Stimulated activated naive CD8-positive, alpha-beta T cell treated with anti-CD3 and anti-CD28 coated beads, Interleukin-15, amount 100 ng/mL, for 72 hours (primary cell): ENCODE data around the gene FAM149B1.

Source experiments
- ATAC-seq: fragments of 150-1000 bp; cut with Tn5 transposase; 2 replicates; pipeline ENCODE4 v1.10.0; 2021; ENCODE audit warnings: mild to moderate bottlenecking, moderate library complexity
- DNase-seq, 2 donors: peaks; one replicate each; pipeline ENCODE4 v3.0.0; 2021 to 2022
- H3K27ac Mint-ChIP-seq, 2 donors: one replicate each; pipeline ENCODE4 v1.8.0; 2022; ENCODE audit warnings: mild to moderate bottlenecking in 2 of 2, mixed read lengths in 2 of 2, moderate library complexity in 2 of 2
- H3K27me3 Mint-ChIP-seq: one replicate; pipeline ENCODE4 v1.8.0; 2022; ENCODE audit warnings: mixed read lengths
- H3K4me1 Mint-ChIP-seq: one replicate; pipeline ENCODE4 v1.8.0; 2022; ENCODE audit warnings: mild to moderate bottlenecking, mixed read lengths
- H3K4me3 Mint-ChIP-seq, 2 donors: one replicate each; pipeline ENCODE4 v1.8.0; 2022; ENCODE audit warnings: mild to moderate bottlenecking in 2 of 2, mixed read lengths in 2 of 2, moderate library complexity in 1 of 2
- H3K9me3 Mint-ChIP-seq, 2 donors: one replicate each; pipeline ENCODE4 v1.8.0; 2022; ENCODE audit warnings: mixed read lengths in 2 of 2

Gene FAM149B1

DNA sequence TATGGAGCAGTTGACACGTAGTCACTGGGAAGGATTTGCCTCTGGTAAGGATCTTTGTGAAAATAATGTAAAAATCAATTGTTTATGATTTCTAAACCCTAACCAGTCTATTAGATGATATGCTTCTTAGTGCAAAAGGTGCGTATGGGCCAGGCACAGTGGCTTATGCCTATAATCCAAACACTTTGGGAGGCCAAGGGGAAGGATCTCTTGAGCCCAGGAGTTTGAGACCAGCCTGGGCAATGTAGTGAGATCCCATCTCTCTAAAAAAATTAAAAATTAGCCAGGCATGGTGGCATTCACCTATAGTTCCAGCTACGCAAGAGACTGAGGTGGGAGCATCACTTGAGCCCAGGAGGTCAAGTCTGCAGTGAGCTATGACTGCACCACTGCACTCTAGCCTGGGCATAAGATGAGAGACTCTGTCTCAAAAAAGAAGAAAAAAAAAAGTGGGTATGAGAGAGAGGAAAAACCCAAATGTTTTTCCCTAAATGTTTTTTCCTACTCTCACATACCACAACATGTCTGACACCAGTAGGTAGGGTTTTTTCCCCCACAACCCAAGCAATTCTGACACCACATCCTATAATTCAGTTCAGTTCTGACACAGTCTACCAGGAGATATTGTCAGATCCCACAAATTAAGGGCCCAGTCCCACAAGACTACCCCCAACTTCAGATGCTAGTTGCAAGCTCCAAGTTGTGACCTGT is 42.6 kb downstream of the FAM149B1 start:
- ATAC-seq = no peak
- no peak overlapping the region for H3K27ac Mint-ChIP-seq
- DNase-seq = no peak
- no peaks in the 10 kb centered on the region for H3K27me3 Mint-ChIP-seq
- H3K9me3 Mint-ChIP-seq = peaks cover 0 to 8% of the 10 kb centered on the region in 2 donors
- H3K4me1 Mint-ChIP-seq = no peaks in the 10 kb centered on the region
- no peak overlapping the region for H3K4me3 Mint-ChIP-seq

DNA sequence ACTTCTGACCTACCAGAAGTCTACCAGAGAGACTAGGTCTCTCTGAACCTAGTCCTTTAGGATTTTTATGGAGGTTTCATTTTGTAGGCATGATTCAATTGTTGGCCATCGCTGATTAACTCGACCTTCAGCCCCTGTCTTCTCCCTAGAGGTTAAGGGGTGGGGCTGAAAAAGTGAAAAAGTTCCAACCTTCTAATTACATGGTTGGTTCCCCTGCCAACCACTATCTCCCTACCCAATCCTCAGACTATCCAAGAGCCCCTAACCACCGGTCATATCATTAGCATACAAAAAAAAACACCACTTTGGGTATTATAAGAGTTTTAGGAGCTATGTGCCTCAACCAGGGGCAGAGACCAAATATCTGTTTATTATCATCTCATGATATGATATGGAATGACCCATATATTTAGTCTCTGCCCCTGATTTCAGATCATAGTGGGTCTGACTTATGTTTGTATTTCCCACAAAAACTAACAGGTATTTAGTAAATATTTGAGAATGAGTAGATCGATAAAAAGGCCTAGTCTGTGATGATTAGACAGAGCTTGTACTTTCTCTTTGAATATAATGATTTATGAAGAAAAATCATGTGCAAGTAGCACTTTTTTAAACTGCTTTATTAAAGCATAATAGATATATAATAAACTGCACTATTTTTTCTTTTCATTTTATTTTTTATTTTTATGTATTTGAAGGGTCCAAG is 43.3 kb downstream of the FAM149B1 start:
- H3K27ac Mint-ChIP-seq = no peak overlapping the region
- H3K9me3 Mint-ChIP-seq = peaks cover 0 to 2% of the 10 kb centered on the region in 2 donors
- no peaks in the 10 kb centered on the region for H3K27me3 Mint-ChIP-seq
- no peaks in the 10 kb centered on the region for H3K4me1 Mint-ChIP-seq
- DNase-seq (no peak), ATAC-seq (no peak)
- no peak overlapping the region for H3K4me3 Mint-ChIP-seq

DNA sequence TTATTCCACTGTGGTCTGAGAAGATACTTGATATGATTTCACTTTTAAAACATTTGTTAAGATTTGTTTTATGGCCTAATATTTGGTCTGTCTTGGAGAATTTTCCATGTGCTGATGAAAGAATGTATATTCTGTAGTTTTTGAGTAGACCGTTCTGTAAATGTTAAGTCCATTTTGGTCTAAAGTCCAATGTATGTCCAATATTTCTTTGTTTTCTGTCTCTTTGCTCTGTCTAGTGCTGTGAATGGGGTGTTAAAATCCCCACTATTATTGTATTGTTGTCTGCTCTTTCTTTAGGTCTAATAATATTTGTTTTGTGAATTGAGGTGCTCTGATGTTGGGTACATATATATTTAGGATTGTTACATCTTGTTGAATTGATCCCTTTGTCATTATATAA is 47.8 kb downstream of the FAM149B1 start:
- ATAC-seq (no peak), DNase-seq (no peak)
- Mint-ChIP-seq H3K27ac (no peak overlapping the region), H3K4me3 (no peak overlapping the region), H3K27me3 (no peaks in the 10 kb centered on the region), H3K9me3 (no peaks in the 10 kb centered on the region), H3K4me1 (no peaks in the 10 kb centered on the region)

DNA sequence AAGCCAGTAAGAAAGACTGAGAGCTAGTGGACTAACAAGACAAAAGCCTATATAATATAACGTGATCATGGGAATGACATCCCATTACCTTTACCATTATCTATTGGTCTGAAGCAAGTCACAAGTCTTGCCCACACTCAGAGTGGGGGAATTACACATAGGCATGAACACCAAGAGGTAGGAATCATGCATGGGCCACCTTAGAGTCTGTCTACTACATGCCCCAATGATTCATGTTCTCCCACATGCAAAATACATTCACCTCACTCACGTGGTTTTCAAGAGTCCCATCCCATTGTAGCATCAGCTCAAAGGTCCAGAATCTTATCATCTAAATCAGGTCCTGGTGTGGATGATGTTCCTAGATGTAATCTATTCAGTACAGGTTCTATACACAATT is 49.7 kb downstream of the FAM149B1 start:
- Mint-ChIP-seq H3K4me1 (no peaks in the 10 kb centered on the region), H3K27me3 (no peaks in the 10 kb centered on the region), H3K27ac (no peak overlapping the region), H3K4me3 (no peak overlapping the region), H3K9me3 (no peaks in the 10 kb centered on the region)
- ATAC-seq (no peak), DNase-seq (no peak)

DNA sequence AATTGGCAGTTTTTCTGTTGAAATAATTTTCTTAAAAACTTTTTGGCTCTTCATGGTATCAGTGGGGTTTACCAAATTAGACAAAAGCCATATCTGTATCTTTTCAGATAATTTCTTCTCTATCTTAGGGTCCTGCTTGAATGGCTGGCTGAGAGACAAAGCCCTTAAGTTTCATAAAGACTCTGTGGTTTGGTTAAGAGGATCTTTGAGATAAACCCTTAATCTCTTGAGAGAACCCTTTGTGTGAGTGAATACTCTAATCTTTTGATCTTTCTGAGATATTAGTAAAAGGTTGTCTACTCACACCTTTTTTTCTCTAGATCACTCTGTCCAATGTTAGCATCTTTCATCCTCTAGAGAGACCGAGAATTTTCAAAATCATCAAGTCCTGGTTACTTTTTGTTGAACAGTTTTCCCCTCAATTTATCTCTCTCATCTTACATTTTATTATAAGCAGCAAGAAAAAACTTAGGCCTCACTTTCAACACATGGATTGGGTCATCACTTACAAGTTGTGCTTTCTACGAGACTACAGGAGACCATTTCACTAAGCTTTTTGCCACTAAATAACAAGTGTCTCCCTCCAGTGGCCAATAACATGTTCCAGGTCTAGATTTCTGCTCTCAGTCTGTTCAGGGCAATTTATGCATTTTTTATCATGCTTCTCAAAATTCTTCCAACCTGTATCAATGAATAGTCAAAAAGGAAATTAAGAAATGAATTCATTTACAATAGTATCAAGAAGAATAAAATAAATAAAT is 50.7 kb downstream of the FAM149B1 start:
- H3K27ac Mint-ChIP-seq = peak overlapping the region in 1 of 2 donors; percentile 29
- no peaks in the 10 kb centered on the region for H3K9me3 Mint-ChIP-seq
- no peak for ATAC-seq
- no peaks in the 10 kb centered on the region for H3K27me3 Mint-ChIP-seq
- H3K4me3 Mint-ChIP-seq = no peak overlapping the region
- no peaks in the 10 kb centered on the region for H3K4me1 Mint-ChIP-seq
- no peak for DNase-seq

DNA sequence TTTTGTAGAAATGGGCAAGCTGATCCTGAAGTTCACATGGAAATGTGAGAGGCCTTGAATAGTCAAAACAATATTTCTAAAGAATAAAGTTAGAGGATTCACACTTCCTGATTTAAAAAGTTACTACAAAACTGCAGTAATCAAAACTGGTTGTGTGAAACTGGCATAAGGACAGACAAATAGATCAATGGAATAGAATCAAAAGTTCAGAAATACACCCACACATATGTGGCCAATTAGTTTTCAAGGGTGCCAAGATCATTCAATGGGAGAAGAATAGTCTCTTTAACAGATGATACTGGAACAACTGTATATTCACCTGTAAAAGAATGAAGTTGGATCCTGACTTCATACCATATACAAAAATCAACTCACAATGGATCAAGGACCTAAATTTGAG is 51.5 kb downstream of the FAM149B1 start:
- no peak for DNase-seq
- ATAC-seq = no peak
- Mint-ChIP-seq H3K4me3 (no peak overlapping the region), H3K9me3 (no peaks in the 10 kb centered on the region), H3K4me1 (no peaks in the 10 kb centered on the region), H3K27ac (no peak overlapping the region), H3K27me3 (no peaks in the 10 kb centered on the region)

DNA sequence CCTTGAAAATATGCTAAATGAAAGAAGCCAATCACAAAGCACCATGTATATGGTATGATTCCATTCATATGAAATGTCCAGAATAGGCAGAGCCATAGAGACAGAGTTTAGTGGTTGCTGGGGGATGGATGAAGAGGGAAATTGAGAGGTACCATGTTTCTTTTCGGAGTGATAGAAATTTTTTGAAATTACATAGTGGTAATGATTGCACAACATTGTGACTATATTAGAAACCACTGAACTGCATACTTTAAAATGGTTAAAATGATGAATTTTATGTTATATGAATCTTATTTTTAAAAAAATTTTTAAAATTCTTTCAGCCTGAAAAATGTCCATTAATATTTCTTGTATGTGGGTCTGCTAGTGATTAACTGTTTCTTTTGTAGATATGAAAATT is 53.1 kb downstream of the FAM149B1 start:
- H3K4me1 Mint-ChIP-seq = no peaks in the 10 kb centered on the region
- DNase-seq = no peak
- no peak overlapping the region for H3K4me3 Mint-ChIP-seq
- H3K27ac Mint-ChIP-seq = no peak overlapping the region
- no peaks in the 10 kb centered on the region for H3K27me3 Mint-ChIP-seq
- H3K9me3 Mint-ChIP-seq = no peaks in the 10 kb centered on the region
- ATAC-seq = no peak

DNA sequence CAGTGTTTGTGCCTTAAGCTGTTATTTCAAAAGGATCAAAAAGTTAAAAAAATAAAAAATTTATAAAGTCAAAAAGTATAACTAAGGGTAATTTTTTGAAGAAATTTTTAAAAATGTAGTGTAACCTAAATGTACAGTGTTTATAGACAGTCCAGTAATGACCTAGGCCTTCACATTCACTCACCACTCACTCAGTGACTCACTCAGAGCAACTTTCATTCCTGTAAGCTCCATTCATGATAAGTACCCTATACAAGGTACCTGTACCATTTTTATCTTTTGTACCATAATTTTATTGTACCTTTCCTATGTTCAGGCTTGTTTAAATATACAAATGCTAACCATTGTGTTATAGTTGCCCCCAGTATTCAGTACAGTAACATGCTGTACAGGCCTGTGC is 57.6 kb downstream of the FAM149B1 start:
- Mint-ChIP-seq H3K27ac (no peak overlapping the region), H3K9me3 (no peaks in the 10 kb centered on the region), H3K4me3 (no peak overlapping the region), H3K27me3 (no peaks in the 10 kb centered on the region), H3K4me1 (no peaks in the 10 kb centered on the region)
- peak; percentile 56 for ATAC-seq
- DNase-seq = no peak

DNA sequence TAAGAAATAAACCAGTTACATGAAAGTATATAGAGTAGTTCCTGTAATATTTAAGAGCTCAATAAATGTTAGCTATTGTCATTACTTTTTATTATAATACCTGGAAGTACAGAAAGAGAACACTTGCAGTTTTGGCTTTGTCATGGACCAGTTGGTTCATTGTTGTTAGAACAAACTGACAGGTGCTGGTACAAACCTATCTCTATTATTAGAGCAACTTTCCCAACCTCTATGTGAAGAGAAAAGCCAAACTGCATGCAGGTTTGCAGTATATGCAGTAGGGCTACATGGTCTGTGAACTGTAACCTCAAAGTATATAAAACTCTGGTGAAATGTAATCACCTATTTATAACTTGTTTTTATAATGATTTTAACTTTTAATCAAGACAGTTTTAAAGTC is 58.7 kb downstream of the FAM149B1 start:
- no peaks in the 10 kb centered on the region for H3K9me3 Mint-ChIP-seq
- DNase-seq (no peak), ATAC-seq (no peak)
- no peaks in the 10 kb centered on the region for H3K27me3 Mint-ChIP-seq
- no peak overlapping the region for H3K27ac Mint-ChIP-seq
- H3K4me3 Mint-ChIP-seq = no peak overlapping the region
- H3K4me1 Mint-ChIP-seq = no peaks in the 10 kb centered on the region

DNA sequence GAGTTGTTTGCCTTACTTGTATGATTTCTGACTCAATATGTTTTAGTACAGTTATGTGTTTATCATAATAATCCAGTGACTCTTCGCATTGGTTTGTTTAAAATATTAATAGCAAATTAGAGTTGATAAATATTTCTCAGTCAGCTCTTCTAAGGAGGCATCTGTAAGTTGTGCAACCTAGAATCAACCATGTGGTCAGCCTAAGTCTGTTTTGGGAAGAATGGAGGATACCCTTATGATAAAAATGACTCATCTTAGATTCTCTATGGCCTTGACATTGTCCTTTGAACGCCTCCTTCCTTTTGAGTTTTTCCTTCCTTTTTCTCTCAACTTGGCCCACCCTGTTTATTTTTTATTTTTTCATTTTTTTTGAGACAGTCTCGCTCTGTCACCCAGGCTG is 60.3 kb downstream of the FAM149B1 start:
- Mint-ChIP-seq H3K9me3 (no peaks in the 10 kb centered on the region), H3K4me3 (no peak overlapping the region), H3K4me1 (no peaks in the 10 kb centered on the region), H3K27me3 (no peaks in the 10 kb centered on the region), H3K27ac (peak overlapping the region in 1 of 2 donors; percentile 92)
- ATAC-seq = no peak
- no peak for DNase-seq

DNA sequence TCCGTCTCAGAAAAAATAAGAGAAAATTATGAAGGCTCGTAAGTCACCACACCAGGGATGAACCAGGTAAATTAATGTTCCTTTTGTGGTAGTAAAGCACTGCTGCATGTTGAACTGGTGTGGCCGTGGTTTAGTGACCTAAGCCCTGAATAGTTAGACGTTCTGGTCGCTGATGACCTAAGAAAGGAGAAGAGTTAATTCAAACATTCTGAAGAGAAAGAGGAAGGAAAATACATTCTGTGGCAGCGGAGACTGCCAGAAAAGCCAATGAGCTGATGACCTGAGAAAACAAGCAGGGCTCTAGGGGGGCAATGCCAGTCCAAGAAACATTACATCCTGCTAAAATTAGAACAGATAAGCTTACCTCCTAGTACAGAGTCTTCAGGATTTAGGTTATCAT is 61.6 kb downstream of the FAM149B1 start:
- Mint-ChIP-seq H3K9me3 (no peaks in the 10 kb centered on the region), H3K4me1 (no peaks in the 10 kb centered on the region), H3K27me3 (no peaks in the 10 kb centered on the region), H3K27ac (no peak overlapping the region), H3K4me3 (no peak overlapping the region)
- no peak for ATAC-seq
- no peak for DNase-seq

DNA sequence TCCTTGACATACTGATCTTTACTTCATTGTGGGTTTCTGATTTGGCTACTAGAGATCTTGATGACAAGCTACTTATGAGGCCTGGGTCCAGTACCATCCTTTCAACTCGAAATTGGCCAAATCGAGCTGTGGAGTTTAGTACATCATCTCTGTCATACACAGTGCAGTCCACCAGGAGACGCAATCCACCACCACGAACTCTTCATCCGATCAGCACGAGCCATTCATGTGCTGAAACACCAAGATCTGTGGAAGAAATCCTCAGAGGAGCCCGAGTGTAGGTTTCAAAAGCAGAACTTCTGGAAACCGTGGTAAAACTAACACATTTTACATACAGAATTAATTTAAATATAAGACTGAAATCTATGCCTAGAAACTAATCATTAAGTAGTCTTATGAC is 65.0 kb downstream of the FAM149B1 start:
- no peaks in the 10 kb centered on the region for H3K4me1 Mint-ChIP-seq
- H3K9me3 Mint-ChIP-seq = no peaks in the 10 kb centered on the region
- H3K4me3 Mint-ChIP-seq = no peak overlapping the region

DNA sequence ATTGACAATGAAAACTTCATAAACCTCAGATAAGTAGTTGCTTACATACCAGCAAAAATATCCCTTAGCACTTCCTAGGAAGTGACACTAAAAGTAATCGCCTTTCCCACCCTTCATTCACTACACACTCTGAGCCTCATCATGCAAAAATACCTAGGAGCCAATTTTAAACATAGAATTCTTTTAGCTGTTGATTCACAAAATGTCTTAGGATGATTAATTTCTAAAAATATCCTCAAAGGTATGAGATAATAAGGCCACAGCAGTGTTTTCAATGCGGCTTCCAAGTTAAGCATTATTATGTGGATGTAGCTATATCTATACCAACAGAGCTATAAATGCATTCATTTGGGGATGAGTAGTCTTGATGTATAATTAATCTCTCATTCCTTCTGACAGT is 66.0 kb downstream of the FAM149B1 start:
- peak overlapping the region in 1 of 2 donors; percentile 29 for H3K27ac Mint-ChIP-seq

More for the DNA sequence above, 65.0 kb downstream of the FAM149B1 start:
- DNase-seq (no peak), ATAC-seq (no peak)
- H3K27me3 Mint-ChIP-seq = no peaks in the 10 kb centered on the region
- no peak overlapping the region for H3K27ac Mint-ChIP-seq

DNA sequence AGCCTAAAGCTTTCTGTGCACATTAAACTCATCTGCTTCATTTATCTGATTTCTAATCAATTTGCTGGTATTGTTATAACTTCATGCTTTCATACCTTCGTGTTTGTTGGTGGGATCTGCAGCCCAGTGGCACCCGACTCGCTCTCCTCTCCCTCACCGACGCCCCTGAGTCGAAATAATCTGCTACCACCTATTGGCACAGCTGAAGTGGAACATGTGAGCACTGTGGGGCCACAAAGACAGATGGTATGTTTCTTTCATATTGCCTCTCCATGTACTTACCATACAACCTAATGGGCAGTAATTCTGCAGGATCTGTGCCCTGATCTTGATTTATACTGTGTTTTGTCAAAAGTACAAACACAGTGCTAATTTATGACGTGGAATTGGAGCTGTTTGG is 66.8 kb downstream of the FAM149B1 start:
- H3K27ac Mint-ChIP-seq = no peak overlapping the region
- no peaks in the 10 kb centered on the region for H3K27me3 Mint-ChIP-seq
- no peaks in the 10 kb centered on the region for H3K4me1 Mint-ChIP-seq
- ATAC-seq = no peak
- H3K4me3 Mint-ChIP-seq = no peak overlapping the region
- no peak for DNase-seq
- H3K9me3 Mint-ChIP-seq = no peaks in the 10 kb centered on the region

More for the DNA sequence above, 66.0 kb downstream of the FAM149B1 start:
- DNase-seq (no peak), ATAC-seq (no peak)
- Mint-ChIP-seq H3K4me3 (no peak overlapping the region), H3K27me3 (no peaks in the 10 kb centered on the region), H3K9me3 (no peaks in the 10 kb centered on the region), H3K4me1 (no peaks in the 10 kb centered on the region)

DNA sequence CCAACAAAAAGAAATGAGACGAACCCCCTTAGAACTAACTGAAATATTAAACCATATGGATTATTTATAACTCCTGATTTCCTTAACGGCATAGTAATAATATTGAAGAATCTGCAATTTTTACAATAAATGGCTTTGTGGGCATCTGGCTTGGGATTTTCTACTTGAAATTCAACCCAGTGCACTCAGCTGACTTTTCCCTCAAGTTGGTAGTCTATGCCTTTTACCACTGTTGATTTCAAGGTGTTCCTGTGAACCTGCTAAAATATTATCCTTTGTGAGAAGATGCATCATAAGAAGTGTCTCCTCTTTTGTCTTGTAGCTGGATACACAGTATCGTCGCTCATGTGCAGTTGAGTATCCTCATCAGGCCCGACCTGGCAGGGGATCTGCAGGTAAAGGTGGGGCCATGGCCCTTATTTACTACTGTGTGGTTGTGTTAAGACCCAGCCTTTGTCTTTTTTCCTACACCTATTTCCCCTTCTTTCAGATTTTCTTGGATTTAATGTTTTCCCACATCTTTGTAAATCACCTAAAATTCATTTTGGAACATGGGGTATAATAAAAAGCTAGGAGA is 71.2 kb downstream of the FAM149B1 start:
- H3K9me3 Mint-ChIP-seq = no peaks in the 10 kb centered on the region
- peak overlapping the region in 1 of 2 donors; percentile 34 for H3K27ac Mint-ChIP-seq
- peaks cover 18% of the 10 kb centered on the region for H3K4me1 Mint-ChIP-seq
- ATAC-seq = no peak
- no peaks in the 10 kb centered on the region for H3K27me3 Mint-ChIP-seq
- no peak for DNase-seq
- H3K4me3 Mint-ChIP-seq = no peak overlapping the region

DNA sequence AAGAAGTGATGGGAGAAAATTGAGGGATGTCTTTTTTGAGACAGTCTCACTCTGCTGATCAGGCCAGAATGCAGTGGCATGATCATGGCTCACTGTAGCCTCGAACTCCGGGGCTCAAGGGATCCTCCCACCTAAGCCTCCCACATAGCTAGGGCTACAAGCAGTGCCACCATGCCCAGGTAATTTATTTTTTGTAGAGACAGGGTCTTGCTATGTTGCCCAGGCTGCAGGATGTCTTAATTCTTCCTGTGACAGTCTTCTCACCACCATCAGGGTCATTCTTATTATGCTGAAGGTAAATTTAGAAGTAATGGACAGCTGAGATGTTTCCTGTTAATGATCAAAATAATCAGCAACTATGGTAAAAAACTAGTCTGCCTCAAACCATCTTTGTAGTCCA is 72.0 kb downstream of the FAM149B1 start:
- H3K4me3 Mint-ChIP-seq = no peak overlapping the region
- no peaks in the 10 kb centered on the region for H3K27me3 Mint-ChIP-seq
- ATAC-seq = no peak
- H3K9me3 Mint-ChIP-seq = no peaks in the 10 kb centered on the region
- peaks cover 26% of the 10 kb centered on the region for H3K4me1 Mint-ChIP-seq
- no peak for DNase-seq
- no peak overlapping the region for H3K27ac Mint-ChIP-seq
